MM.1S (cell line): ENCODE measurements around the gene ZBTB38.

ENCODE experiments used
- CTCF ChIP-seq: fragments of 300-600 bp; sonication (generic); IDR thresholded peaks from 2 replicates; pipeline ENCODE4 v1.5.1; 2016; ENCODE audit warnings: antibody characterized with exemption, low read length, mixed read lengths
- EZH2 ChIP-seq: fragments of 300-600 bp; sonication (generic); optimal IDR thresholded peaks from 2 replicates; pipeline ENCODE3; 2017; ENCODE audit warnings: low read depth, mild to moderate bottlenecking, antibody characterized with exemption, low read length, mixed read lengths
- EZH2phosphoT487 ChIP-seq: fragments of 300-600 bp; sonication (generic); IDR thresholded peaks from 2 replicates; pipeline ENCODE4 v1.6.1; 2018; ENCODE audit warnings: antibody characterized with exemption, low read length

GRCh38 chr3:141332416-141332815, 35.9 kb upstream of the ZBTB38 start:
- no peak for TF ChIP-seq CTCF
- TF ChIP-seq EZH2phosphoT487 = no peak
- TF ChIP-seq EZH2 = no peak
